Right hindlimb (tissue), 1 donor: ENCODE data around the gene HHAT.

Experiments used
- DNase-seq: peaks from one replicate; pipeline ENCODE4 v3.0.0-alpha.2; 2018

HHAT gene

DNA sequence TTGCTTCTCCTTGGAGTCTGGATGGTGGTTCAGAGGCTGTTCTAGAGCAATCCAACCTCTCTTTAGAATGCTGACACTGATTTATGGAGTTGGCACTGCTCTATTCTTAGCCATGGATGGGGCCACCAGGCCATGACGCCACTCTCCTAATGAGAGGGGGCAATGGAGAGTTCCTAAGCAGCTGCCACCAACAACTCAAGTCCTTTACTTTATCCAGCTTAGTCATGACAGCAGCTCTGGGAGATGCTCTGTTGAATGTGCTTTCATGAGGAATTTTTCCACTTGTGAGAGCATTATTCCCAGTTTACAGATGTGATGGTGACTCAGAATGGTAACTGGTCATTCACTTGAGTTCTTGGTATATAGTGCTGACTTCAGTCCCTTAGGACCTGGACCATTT is 366.3 kb downstream of the HHAT start:
- no peak for DNase-seq

DNA sequence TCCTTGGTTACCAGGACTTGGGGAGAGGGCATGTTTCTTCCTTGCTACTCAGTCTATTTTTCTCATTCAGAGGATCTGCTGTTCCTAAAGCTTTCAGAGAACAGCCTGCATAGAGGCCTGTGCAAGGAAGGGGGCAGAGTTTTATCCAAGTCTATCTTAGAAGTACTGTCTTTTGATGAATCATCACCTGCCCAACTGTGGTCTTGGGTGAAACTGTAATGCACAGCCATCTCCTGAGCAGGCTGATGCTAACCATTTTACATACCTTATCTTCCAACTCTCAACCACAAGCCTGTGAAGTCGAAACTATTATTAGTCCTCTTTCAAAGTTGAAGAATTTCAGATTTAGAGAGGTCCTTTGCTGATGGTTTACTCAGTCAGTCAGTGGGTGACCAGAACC is 368.0 kb downstream of the HHAT start:
- no peak for DNase-seq

DNA sequence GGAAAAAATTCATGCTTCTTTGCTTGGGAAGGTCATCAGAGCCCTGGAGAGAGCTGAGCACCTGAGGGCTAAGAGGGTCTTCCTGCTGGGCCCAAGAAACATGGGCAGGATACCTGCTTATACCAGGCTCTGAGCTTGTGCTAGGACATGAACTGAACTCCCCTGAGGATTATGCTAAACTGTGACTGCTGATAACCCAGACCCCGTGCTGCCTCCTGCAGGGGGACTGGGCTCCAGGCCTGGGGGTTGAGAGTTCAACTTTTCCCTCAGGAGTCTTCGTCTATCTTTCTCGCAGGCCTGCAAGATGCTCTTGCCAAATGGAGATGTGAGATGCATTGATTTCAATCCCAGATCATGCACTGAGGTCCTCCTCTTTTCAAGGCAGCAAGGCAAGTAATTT is 368.5 kb downstream of the HHAT start:
- no peak for DNase-seq

DNA sequence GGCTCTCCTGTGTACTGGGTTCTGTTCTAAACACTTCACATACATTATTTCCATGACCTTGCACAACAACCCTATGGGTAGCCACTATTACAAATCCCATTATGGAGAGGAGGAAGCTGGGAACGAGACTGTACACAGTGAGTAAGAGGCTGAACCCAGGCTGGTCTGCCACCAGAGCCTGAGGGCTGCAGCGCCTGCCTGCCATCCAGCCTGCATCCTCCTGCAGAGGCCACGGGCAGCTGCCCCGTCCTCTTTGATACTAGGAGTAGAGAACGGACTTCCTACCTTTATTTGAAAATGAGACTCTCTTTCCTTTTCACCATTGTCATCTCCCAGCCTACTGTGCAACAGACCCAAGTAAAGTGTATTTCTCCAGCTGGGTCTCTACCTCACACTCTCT is 370.0 kb downstream of the HHAT start:
- no peak for DNase-seq

DNA sequence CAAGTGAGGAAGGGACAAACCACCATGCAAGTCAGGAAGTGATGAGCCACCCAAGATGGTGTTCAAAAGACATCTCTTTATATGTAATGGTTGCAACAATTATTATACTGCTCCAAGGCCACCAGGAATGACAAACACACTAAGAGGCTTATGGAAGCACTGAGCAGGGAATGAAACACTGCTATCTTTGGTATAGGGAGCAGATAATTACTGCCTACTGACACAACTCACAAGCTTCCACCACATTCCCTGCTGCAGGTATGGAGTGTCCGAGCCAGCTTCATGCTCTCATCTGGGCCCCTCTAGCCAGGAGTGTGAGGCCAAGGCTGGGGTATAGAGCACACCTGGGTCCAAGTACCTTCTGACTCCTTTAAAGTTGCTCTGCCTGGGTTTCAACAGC is 371.4 kb downstream of the HHAT start:
- DNase-seq: no peak

DNA sequence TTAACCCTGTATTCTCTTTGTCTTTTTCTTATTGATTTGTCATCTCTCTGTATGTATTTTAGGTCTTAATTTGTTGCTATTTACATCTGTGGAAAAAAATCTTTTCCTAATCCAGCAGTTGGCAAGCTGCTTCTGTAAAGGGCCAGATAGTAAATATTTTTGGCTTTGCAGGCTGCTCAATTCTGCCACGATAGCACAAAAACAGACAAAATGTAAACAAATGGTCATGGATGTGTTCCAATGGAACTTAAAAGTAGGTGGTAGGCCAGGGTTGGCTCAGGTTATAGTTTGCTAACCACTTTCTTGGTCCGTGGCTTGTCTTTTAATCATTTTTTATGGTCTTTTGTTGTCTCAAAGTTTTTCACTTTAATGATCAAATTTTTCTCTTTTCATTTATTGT is 371.8 kb downstream of the HHAT start:
- no peak for DNase-seq

DNA sequence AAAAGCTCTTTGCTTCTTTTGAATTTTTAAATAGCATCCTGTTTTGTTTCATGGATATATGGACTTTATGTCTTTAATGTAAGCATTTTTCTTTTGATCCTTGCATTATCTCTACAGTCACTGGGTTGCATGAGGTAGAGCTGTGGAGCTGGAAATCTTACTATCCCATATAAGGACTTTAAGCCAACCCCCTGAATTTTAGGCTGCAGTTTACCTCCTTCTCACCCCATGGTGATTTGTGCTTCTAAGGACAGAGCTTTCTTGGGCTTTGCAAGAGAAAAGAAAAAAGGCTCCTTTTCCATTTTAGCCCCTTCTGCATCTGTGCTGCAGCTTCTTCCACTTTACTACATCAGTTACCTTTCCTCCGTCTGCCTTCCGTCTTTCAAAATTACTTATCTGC is 373.8 kb downstream of the HHAT start:
- no peak for DNase-seq

DNA sequence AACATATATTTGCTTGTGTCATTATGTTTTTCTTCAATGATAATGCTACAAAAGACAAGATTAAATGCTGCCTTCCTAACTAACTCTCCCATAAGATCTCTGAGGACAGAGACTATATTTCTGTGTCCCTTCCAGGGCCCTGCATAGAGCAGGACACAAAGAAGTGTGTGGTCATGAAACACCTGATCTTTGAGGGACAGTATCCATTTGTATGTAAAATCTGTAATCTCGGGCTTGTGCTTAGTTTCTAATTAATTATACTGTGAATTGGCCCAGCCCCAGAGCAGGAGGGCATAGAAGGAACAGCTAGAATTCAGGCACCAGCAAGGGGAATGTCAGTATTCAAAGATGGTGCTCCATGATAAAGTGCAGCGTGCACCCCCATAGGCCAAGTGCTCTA is 374.9 kb downstream of the HHAT start:
- no peak for DNase-seq

DNA sequence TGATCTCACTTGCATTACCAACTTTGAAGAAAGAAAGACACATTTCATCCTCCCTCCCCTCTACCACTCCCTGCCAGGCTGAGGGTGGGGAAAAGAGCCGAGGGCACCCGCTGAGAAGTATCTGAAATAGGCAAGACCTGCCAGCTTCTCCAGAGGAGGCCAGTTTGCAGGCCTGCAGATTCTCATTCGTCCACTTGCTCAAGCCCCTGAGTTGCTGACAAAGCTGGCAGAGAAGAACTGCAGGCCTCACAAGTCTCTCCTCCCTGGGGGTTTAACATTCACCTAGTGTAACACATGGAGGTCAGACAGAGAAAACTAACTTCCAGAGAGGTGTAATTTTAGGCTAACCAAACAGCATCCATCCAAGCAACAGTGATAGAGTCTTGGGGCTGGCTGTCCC is 376.4 kb downstream of the HHAT start:
- DNase-seq: no peak

DNA sequence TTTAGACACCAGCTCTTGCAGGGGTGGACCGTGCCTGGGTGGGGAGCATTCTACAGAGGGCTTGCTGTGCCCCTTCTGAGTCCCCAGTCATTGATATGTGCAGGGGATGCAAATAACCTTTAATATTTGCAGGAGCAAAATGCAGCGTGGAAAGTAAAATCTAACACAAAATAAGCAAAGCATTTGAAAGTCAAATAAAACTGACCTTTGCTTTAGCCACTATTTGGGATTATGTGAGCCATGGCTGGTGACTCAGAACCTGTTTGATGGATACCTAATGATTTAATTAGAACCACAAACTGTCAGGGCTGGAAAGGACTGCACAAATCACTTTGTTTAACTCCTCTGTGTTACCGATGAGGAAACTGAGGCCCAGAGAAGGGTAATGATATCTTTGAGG is 377.5 kb downstream of the HHAT start:
- no peak for DNase-seq

DNA sequence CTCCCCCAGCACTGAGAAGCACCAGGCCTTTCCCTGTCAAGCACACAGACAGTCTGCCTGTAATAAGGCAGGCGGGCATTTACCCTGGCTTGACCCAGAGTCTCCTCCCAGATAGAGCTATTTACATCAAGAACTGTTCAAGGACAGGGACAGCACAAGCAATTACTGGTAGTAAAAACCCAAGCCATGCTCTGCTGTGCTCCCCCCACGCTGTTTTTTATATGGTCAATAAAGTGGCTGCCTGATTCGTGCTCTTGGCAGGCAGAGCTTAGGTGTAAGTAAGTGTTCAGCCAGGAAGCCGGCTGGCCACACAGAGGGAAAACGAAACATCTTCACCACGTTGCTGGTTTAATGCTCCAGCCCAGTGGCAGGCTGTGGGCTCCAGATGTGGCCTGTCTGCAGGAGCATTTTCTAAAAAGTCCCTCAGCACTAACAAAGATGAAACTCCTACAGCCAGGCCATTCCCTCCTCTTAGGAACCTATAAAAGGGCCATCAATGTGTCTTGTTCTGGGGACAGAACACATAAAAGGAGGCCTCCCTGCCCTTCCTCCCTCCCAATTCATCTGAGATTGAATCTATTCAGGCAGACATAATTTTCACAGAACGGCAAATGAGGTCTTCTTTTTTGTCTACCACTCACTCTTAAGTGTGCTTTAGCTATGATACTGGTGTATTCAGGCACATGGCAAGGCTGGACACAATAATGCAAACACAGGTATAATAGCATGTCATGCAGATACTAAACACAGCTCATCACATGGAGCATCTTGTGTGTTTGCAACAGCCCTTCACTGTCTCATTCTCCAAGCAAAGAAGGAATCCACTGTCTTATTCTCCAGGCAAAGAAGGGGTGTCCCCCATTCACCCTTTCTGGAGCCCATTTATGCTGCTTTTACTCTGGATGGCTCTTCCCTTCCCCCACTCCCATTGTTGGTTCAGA is 378.9 kb downstream of the HHAT start:
- DNase-seq: no peak

DNA sequence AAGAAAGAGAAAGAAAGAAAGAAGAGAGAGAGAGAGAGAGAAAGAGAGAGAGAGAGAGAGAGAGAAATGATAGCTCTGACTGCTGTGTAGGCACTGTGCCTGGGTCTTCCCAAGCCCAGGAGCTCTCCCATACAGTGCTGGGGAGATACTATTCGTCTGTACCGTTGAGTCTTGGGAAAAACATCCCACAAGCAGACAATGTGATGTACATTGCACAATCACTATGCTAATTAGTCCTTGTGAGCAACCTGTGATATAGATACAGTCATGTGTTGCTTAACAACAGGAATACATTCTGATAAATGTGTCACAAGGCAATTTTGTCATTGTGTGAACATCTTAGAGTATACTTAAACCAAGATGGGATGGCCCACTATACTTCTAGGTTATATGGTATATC is 381.0 kb downstream of the HHAT start:
- DNase-seq: no peak

DNA sequence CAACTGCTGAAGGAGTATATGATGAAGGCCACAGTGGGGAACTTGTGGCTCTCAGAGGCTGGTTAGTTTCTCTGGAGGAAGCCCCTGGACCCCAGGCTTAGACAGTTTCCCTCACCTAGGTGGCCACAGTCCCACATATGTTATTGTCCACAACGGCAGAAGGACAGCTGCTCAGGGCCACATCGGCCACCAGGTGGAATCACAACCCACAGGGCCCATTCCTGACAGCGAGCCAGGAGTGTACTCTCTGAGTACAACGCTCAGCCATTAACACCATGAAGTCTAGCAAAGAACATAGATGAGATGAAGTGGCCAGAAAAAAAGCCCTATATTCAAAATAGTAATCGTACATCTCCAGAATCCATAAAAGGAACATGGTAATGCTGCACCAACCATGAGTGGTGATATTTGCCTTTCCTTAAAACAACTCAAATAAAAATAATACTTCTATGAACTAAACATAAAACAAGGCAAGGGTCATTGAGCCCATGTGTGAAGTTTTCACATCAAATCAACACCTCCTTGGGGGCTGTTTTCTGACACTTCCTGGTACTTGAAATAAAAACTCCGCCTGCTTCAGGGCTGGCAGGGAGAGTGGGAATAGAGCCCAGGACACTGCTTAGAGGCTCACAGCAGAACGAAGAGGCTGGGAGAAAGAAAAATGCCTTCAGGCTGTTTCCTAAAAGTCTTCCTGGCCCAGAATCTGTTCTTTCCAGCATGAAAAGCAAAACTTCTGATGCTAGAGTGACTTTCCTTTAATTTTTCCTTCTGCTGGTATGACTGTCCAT is 383.3 kb downstream of the HHAT start:
- no peak for DNase-seq

DNA sequence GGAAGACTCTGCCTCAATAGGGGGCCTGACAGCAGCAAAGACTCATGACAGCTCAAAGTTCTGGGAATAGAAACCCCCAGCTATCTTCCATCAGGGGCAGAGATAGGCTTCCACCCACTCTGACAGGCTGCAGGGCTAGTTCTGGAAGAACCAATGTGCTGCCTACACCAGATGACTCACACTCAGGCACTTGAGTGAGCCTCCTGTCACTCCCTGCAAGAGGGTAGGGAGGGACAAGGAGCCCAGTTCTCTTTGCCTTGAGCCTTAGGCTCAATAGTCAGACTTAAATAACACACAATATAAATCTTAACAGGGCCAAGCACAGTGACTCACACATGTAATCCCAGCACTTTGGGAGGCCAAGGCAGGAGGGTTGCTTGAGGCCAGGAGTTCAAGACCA is 386.4 kb downstream of the HHAT start:
- DNase-seq: no peak

DNA sequence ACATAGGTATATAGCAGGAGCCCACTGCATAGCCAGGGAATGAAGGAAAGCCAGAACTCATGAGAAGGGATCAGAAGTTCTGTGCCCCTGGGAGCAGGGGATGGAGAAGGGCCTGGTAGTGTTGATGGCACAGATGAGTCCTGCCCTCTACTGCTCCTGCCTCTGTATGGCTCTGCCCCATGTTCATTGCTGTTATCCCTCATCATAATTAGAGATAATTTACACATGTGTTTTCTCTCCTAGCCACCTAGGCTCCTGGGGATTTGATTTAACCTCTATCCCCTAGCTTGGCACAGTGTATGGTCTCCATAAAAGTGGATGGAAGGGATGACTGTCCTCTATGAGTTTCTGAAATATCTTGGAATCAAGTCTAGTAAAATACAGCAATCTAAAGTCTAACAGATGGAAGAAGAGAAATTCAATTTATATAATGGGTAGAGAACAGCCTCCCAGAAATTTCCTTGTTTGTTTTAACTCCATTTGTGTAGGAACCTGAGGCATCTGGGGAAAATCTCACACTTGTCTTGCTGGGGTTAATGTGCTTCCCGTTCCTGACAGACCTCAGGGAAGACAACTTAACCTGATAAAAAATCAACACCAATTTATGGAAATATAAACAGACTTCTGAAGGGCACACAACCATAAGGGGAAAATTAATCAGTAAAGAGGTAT is 393.8 kb downstream of the HHAT start:
- DNase-seq: no peak

DNA sequence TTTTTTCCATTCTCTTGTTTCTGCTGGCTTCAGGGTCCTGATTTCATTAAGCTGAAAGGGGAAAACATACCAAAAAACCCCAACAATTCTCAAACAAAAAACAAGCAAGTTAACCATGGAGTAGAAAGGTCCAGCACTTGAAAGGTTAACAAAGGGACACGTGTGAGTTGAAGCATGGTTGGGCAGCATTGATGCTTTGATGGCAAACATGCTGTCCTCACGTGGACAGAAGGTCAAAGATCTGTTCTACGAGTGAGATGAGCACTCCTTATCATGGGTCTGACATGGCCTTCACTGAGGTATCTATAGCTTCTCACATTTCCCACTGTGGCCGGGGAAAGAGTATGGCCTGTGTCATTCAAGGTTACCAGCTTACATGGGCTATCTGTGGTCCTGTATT is 394.9 kb downstream of the HHAT start:
- no peak for DNase-seq

DNA sequence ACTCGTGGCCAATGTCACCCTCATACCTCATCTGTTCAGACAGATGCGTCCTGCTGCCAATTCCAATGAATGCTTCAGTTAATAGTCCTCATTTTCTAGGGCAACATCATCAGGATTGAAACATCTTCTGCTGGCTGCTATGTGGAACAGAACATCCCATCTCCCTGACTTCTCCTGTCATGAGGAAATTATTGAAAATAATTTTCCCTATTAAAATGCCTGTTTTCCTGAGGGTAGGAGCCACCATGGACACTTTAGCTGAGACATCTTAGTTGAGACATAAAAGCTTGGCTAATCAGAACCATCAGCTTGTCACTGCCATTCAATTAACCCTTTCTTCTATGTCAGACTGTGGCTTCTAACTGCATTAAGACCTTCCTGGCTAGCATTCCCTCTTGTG is 396.1 kb downstream of the HHAT start:
- DNase-seq: no peak
